Measurements from ENCODE around the gene CCDC6. TPM values are rescaled to one million over a fixed set of nuclear protein-coding genes. Genes with fewer than 3 reads are reported as not detected.

The CCDC6 gene
- total RNA-seq, 1 experiment from 2014 or later: 58.4 TPM

DNA sequence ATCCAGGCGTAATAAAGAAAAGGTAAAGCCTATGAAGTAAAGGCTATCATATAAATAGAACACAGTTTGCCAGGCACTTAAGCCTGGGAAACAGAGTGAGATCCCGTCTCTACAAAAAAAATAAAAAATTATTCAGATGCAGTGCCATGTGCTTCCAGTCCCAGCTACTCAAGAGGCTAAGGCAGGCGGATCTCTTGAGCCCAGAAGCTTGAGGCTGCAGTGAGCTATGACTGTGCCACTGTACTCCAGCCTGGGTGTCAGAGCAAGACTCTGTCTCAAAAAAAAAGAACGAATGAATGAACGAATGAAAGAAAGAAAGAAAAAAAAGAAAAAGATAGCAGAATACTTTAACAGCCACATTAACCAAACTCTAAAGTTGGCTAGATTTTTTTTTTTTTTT lies 85.9 kb downstream of the CCDC6 start:
- Histone ChIP-seq H3K4me1 (ENCODE audit: insufficient read depth, low read length) (no peaks in the 10 kb centered on the region), H3K23me2 (ENCODE audit: insufficient read length, low read depth, low read length, poor library complexity, severe bottlenecking) (no peaks in the 10 kb centered on the region), H2AK5ac (ENCODE audit: insufficient read length, low read length) (no peak overlapping the region), H4K20me1 (ENCODE audit: control insufficient read depth, insufficient read depth, insufficient read length) (no peaks in the 10 kb centered on the region), H2BK120ac (ENCODE audit: low read depth, low read length, poor library complexity, severe bottlenecking) (no peak overlapping the region), H3K23ac (ENCODE audit: insufficient read length, low read depth, low read length) (no peak overlapping the region), H3K4ac (ENCODE audit: low read depth, low read length) (no peak overlapping the region), H3T11ph (ENCODE audit: low read length) (no peak overlapping the region), H2AFZ (ENCODE audit: low read length) (no peak overlapping the region), H4K5ac (ENCODE audit: insufficient read length, low read depth, low read length) (no peak overlapping the region), H2BK20ac (ENCODE audit: low read depth, low read length, poor library complexity, severe bottlenecking) (no peak overlapping the region), H3K18ac (ENCODE audit: insufficient read length, low read depth, low read length) (no peak overlapping the region), H2BK15ac (ENCODE audit: low read depth, low read length) (no peak overlapping the region), H3K79me2 (ENCODE audit: insufficient read depth, low read length) (no peaks in the 10 kb centered on the region), H3K4me2 (ENCODE audit: insufficient read depth, insufficient read length, low read length) (no peak overlapping the region), H2BK12ac (ENCODE audit: insufficient read length, low read depth, low read length) (no peak overlapping the region), H3K27me3 (ENCODE audit: insufficient read depth, low read length) (no peaks in the 10 kb centered on the region), H2BK5ac (ENCODE audit: insufficient read length, low read length) (no peak overlapping the region), H3K27ac (ENCODE audit: insufficient read length, low read depth, low read length) (no peak overlapping the region), H3K79me1 (ENCODE audit: insufficient read depth, low read depth, low read length, poor library complexity, severe bottlenecking) (peaks cover 2% of the 10 kb centered on the region), H4K8ac (replicated peaks; ENCODE audit: insufficient read length, low read depth, low read length) (no peak overlapping the region), H4K91ac (ENCODE audit: insufficient read length, low read depth, low read length) (no peak overlapping the region), H3K56ac (ENCODE audit: insufficient read length, low read depth, low read length) (no peak overlapping the region), H3K9me3 (ENCODE audit: control insufficient read depth, low read depth, low read length) (no peaks in the 10 kb centered on the region), H3K14ac (ENCODE audit: insufficient read depth, low read length) (no peak overlapping the region), H3K9ac (ENCODE audit: extremely low read depth, insufficient read length, low read length) (no peak overlapping the region)
- Mint-ChIP-seq H3K36me3 (ENCODE audit: insufficient read depth in 1 of 3, low read depth in 3 of 3) (peaks cover 21 to 34% (median 28%) of the 10 kb centered on the region in 3 experiments), H3K9me3 (peaks cover 0 to 2% of the 10 kb centered on the region in 2 experiments; a peak in 1 of 5 replicates), H3K27ac (peak overlapping the region; percentile 4 to 65 (median 14); a peak in 3 of 7 replicates), H3K4me3 (no peak overlapping the region), H3K27me3 (ENCODE audit: low read depth) (no peaks in the 10 kb centered on the region), H3K4me1 (peaks cover 10 to 19% of the 10 kb centered on the region in 2 experiments)
- no peak for DNase-seq
- TF ChIP-seq, protein P1, sequence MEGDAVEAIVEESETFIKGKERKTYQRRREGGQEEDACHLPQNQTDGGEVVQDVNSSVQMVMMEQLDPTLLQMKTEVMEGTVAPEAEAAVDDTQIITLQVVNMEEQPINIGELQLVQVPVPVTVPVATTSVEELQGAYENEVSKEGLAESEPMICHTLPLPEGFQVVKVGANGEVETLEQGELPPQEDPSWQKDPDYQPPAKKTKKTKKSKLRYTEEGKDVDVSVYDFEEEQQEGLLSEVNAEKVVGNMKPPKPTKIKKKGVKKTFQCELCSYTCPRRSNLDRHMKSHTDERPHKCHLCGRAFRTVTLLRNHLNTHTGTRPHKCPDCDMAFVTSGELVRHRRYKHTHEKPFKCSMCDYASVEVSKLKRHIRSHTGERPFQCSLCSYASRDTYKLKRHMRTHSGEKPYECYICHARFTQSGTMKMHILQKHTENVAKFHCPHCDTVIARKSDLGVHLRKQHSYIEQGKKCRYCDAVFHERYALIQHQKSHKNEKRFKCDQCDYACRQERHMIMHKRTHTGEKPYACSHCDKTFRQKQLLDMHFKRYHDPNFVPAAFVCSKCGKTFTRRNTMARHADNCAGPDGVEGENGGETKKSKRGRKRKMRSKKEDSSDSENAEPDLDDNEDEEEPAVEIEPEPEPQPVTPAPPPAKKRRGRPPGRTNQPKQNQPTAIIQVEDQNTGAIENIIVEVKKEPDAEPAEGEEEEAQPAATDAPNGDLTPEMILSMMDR (conservative IDR thresholded peaks at IDR 0.05): no peak
- WGBS (ENCODE audit: extremely low coverage, insufficient read length, low lambda C conversion rate): no CpG with 5 or more reads among the region's 5 CpGs
